GM21423 (cell line): ENCODE data around the gene NAGK.
"Not testable (repeated sequence)": the region's sequence is repeated elsewhere in the genome, so short reads cannot be mapped to it uniquely, and the experiment has no call there.

ENCODE experiments used
- ATAC-seq: cut with Tn5 transposase; IDR thresholded peaks from one replicate; pipeline ENCODE4 v1.9.1; 2021; ENCODE audit warnings: mild to moderate bottlenecking, moderate library complexity; ENCODE audit not compliant: unreplicated experiment

Gene NAGK

GRCh38 chr2:71067567-71068217 is 756 bp upstream of the NAGK start:
- ATAC-seq: no peak

- no peak for ATAC-seq
These were observed 928 bp downstream of the NAGK start for GRCh38 chr2:71069376-71069775.

- ATAC-seq: peak; percentile 12
These were observed 2.0 kb downstream of the NAGK start for GRCh38 chr2:71070294-71071093.

- peak; percentile 45 for ATAC-seq
These were observed 3.4 kb downstream of the NAGK start for GRCh38 chr2:71071681-71072398.

- no peak for ATAC-seq
These were observed 4.0 kb downstream of the NAGK start for GRCh38 chr2:71072492-71072891.

- ATAC-seq: no peak
These were observed 5.0 kb downstream of the NAGK start for GRCh38 chr2:71073475-71073874.

GRCh38 chr2:71074893-71075395 is 6.5 kb downstream of the NAGK start:
- no peak for ATAC-seq

GRCh38 chr2:71078624-71079023 is 10.2 kb downstream of the NAGK start:
- no peak for ATAC-seq

GRCh38 chr2:71082402-71083252 is 14.2 kb downstream of the NAGK start:
- peak; percentile 58 for ATAC-seq

- ATAC-seq: not testable (repeated sequence)
These were observed 14.8 kb downstream of the NAGK start for GRCh38 chr2:71083297-71083696.

GRCh38 chr2:71083752-71084312 is 15.4 kb downstream of the NAGK start:
- not testable (repeated sequence) for ATAC-seq

- not testable (repeated sequence) for ATAC-seq
These were observed 17.0 kb downstream of the NAGK start for GRCh38 chr2:71085325-71086003.

GRCh38 chr2:71089475-71089874 is 21.0 kb downstream of the NAGK start:
- not testable (repeated sequence) for ATAC-seq

- not testable (repeated sequence) for ATAC-seq
These were observed 23.4 kb downstream of the NAGK start for GRCh38 chr2:71091808-71092207.

GRCh38 chr2:71092491-71093260 is 24.2 kb downstream of the NAGK start:
- ATAC-seq: not testable (repeated sequence)

- ATAC-seq: no peak
These were observed 31.9 kb downstream of the NAGK start for GRCh38 chr2:71100195-71100964.

- no peak for ATAC-seq
These were observed 33.2 kb downstream of the NAGK start for GRCh38 chr2:71101656-71102055.
